ENCODE measurements around the gene CRISP2.
"Not testable (repeated sequence)": the region's sequence is repeated elsewhere in the genome, so short reads cannot be mapped to it uniquely, and the experiment has no call there.

Gene CRISP2

DNA sequence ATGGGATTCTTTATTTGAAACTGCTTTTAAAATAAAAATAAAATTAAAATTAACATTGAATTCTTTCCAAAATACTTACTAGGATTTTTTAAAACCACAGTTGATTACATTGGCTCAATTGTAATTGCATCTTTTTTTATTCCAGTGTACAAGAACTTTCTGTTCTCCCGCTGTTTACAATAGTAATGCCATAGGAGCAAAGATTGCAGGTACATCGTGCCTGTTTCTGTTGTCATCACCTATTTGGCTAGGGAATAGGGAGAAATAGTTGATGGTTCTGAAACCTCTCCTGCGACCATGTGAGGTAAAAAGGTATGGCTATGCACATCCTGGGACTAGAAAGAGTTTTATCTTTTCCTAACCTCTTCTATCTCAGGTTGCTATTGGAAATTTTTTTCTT, 48.5 kb downstream of the CRISP2 start:
- no peak overlapping the region for H3K27ac ChIP-seq

DNA sequence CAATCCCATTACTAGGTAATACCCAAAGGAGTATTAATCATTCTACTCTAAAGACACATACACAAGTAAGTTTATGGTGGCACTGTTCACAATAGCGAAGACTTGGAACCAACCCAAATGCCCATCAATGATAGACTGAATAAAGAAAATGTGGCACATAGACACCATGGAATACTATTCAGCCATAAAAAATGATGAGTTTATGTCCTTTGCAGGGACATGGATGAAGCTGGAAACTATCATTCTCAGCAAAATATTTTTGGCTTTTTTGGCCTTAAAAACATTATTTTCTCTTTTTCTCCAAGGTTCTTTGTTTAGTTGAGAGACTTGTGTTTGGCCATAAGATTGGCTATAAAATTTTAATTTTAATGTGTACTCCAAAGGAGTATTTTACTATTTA, 49.3 kb downstream of the CRISP2 start:
- peaks cover 0 to 11% (median 2%) of the 10 kb centered on the region in 10 experiments; a peak in 9 of 20 replicates for H3K4me1 ChIP-seq
- H4K20me1 ChIP-seq; H3K27me3 ChIP-seq; H3K4me2 ChIP-seq; H3K9ac ChIP-seq; H3K9me3 ChIP-seq (replicated peaks in 1 of 11); H3K27ac ChIP-seq; H3K36me3 ChIP-seq; H3K4me3 ChIP-seq: not testable (repeated sequence)

More for the DNA sequence above, 48.5 kb downstream of the CRISP2 start:
- Histone ChIP-seq H4K20me1 (no peaks in the 10 kb centered on the region), H3K4me3 (no peak overlapping the region), H3K9ac (no peak overlapping the region), H3K27me3 (no peaks in the 10 kb centered on the region), H3K36me3 (no peaks in the 10 kb centered on the region), H3K4me1 (peaks cover 0 to 11% (median 2%) of the 10 kb centered on the region in 10 experiments; a peak in 9 of 20 replicates), H3K9me3 (replicated peaks in 1 of 11) (no peaks in the 10 kb centered on the region; a peak in 1 of 22 replicates), H3K4me2 (no peak overlapping the region)
- no peak for TF ChIP-seq Cebpa-rat (IDR thresholded peaks at IDR 0.05)

DNA sequence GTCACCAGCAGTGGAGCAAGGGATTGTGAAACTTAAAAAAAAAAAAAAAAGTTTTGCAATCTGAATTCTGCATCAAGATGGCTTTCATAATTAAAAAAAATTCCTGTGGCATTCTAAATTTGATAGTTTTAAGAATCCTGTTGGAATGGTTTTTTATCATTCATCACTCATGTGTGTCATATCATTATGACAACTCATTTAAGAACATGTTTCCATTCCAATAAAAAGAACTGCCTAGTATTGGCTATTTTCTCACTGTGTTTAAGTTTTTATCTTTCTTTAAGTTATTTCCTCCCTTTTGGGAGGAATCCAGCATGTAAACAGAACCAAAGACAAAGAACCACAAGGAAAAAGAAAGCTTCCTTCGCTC, 50.5 kb downstream of the CRISP2 start:
- no peak for TF ChIP-seq Cebpa-rat (IDR thresholded peaks at IDR 0.05)
- Histone ChIP-seq H3K4me2 (no peak overlapping the region), H3K36me3 (no peaks in the 10 kb centered on the region), H3K9ac (no peak overlapping the region), H3K4me3 (no peak overlapping the region), H3K27me3 (no peaks in the 10 kb centered on the region), H4K20me1 (no peaks in the 10 kb centered on the region), H3K4me1 (peaks cover 0 to 11% (median 2%) of the 10 kb centered on the region in 10 experiments; a peak in 9 of 20 replicates), H3K9me3 (replicated peaks in 1 of 11) (no peaks in the 10 kb centered on the region), H3K27ac (no peak overlapping the region)

DNA sequence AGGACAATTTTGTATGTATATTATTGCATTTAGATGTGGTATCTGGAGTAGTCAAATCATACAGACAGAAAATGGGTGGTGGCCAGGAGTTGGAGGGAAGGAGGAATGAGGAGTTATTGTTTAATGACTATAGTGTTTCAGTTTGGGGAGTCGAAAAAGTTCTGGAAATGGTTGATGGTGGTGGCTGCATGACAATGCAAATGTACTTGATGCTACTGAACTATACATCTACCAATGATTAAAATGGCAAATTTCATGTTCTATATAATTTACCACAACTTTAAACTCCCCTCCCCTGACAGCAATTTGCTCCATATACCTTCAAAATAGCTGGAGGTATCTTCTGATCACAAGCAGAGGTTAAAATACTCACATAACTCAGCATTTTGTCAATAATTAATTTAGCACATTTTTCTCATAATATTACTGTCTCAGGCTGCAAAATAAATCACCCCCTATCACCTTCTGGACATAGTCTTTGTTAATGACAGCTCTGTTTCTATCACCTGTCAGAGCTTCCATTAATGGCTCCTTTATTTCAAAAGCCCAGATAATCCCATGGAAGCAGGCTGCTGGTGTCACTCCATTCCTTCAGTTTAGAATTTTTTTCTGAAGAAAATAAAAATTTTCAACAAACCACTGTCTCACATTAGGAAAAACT, 51.0 kb downstream of the CRISP2 start:
- no peaks in the 10 kb centered on the region for H3K36me3 ChIP-seq
- no peak overlapping the region for H3K4me3 ChIP-seq
- H3K9me3 ChIP-seq (replicated peaks in 1 of 11) = no peaks in the 10 kb centered on the region
- no peak overlapping the region for H3K4me2 ChIP-seq
- peaks cover 0 to 9% (median 2%) of the 10 kb centered on the region in 10 experiments; a peak in 9 of 20 replicates for H3K4me1 ChIP-seq
- no peak overlapping the region for H3K9ac ChIP-seq
- H3K27me3 ChIP-seq = no peaks in the 10 kb centered on the region
- no peaks in the 10 kb centered on the region for H4K20me1 ChIP-seq
- no peak overlapping the region for H3K27ac ChIP-seq
- no peak for TF ChIP-seq Cebpa-rat (IDR thresholded peaks at IDR 0.05)

DNA sequence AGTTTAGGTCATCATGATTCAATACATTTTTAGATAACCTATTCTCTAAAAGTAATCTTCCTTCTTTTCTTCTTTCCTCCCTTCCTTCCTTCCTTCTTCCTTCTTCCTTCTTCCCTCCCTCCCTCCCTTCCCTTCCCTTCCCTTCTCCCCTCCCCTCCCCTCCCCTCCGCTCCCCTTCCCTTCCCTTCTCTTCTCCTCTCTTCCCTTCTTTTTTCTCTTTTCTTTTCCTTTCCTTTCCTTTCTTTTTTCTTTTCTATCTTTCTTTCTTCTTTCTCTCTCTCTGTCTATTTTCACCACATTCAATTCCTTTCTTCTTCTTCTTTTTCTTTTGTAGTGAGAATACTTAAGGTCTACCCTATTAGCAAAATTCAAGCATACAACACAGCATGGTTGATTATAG, 59.4 kb downstream of the CRISP2 start:
- no peak overlapping the region for H3K9ac ChIP-seq
- H3K9me3 ChIP-seq (replicated peaks in 1 of 11) = no peaks in the 10 kb centered on the region
- 0 out of 20 replicates have a peak, but pooled peaks cover 0 to 4% (median 0%) of the 10 kb centered on the region in 10 experiments for H3K4me1 ChIP-seq
- H3K36me3 ChIP-seq = no peaks in the 10 kb centered on the region
- H3K27ac ChIP-seq = no peak overlapping the region
- H3K4me2 ChIP-seq = no peak overlapping the region
- H3K4me3 ChIP-seq = no peak overlapping the region
- no peaks in the 10 kb centered on the region for H3K27me3 ChIP-seq
- H4K20me1 ChIP-seq = no peaks in the 10 kb centered on the region
- TF ChIP-seq Cebpa-rat (IDR thresholded peaks at IDR 0.05) = no peak

DNA sequence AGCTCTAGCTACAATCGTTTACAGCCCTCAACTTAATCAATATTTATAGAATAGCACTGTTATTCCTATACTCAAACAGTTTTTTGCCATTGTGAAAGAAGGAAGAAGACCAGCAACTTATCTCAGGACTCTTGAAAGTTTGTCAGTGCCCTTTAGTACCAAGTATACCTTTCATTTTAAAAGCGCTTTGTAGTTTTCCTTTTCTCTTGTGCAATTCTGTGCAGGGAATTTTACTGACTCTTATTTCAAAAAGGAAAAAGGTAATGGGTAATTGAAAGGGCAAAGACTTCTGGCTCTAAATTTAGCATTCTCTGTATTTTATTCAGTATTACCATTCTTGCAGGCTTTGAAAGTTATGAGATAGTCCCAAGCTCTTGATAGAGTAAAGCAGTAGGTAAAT, 59.9 kb downstream of the CRISP2 start:
- no peak overlapping the region for H3K27ac ChIP-seq
- no peaks in the 10 kb centered on the region for H4K20me1 ChIP-seq
- H3K9me3 ChIP-seq (replicated peaks in 1 of 11) = no peaks in the 10 kb centered on the region
- no peaks in the 10 kb centered on the region for H3K36me3 ChIP-seq
- H3K27me3 ChIP-seq = no peaks in the 10 kb centered on the region
- no peak overlapping the region for H3K9ac ChIP-seq
- H3K4me1 ChIP-seq = 0 out of 20 replicates have a peak, but pooled peaks cover 0 to 4% (median 0%) of the 10 kb centered on the region in 10 experiments
- no peak overlapping the region for H3K4me3 ChIP-seq
- H3K4me2 ChIP-seq = no peak overlapping the region
- no peak for TF ChIP-seq Cebpa-rat (IDR thresholded peaks at IDR 0.05)

DNA sequence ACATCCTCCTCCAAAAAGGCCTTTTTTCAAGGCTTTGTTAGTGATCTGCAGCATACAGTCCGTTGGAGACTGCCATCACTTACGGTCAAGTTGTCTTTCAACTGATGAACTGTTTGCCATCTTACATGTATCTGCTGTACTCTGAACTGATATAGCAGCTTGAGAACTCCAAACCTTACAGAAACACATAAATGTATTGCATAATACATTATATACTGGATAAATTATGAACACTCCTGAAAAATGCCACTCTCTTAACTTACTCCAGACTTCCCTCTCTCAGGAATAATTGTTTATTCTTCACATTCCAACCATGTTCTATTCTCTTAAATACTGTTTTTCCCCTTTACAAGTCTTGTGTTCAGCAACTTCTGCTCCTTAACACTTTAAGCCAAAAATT, 62.1 kb downstream of the CRISP2 start:
- no peaks in the 10 kb centered on the region for H3K27me3 ChIP-seq
- TF ChIP-seq Cebpa-rat (IDR thresholded peaks at IDR 0.05) = no peak

DNA sequence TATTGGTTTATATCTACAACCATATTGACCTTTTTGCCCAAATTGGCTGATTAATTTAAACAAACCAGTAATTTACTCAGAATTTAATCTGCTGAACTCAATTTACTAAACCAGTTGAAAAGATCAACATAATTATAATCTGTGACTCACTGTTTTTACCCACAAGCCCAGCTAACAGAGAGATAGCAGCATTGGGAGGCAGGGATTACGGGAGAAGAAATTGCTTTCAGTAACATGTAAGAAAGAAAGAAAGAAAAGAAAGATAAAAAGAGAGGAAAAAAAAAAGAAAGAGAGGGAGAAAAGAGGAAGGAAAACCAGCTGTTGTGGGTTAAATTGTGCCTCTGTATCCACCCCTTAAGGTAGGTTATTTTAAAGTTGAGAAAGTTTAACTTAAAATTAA, 63.4 kb downstream of the CRISP2 start:
- Histone ChIP-seq H3K9me3 (replicated peaks in 1 of 11) (no peaks in the 10 kb centered on the region), H3K9ac (no peak overlapping the region), H3K4me3 (no peak overlapping the region), H3K27me3 (no peaks in the 10 kb centered on the region), H3K4me2 (no peak overlapping the region), H3K27ac (no peak overlapping the region), H4K20me1 (no peaks in the 10 kb centered on the region), H3K4me1 (0 out of 20 replicates have a peak, but pooled peaks cover 0 to 4% (median 0%) of the 10 kb centered on the region in 10 experiments), H3K36me3 (no peaks in the 10 kb centered on the region)
- no peak for TF ChIP-seq Cebpa-rat (IDR thresholded peaks at IDR 0.05)

More for the DNA sequence above, 62.1 kb downstream of the CRISP2 start:
- Histone ChIP-seq H3K9ac (no peak overlapping the region), H3K4me1 (0 out of 20 replicates have a peak, but pooled peaks cover 0 to 4% (median 0%) of the 10 kb centered on the region in 10 experiments), H4K20me1 (no peaks in the 10 kb centered on the region), H3K36me3 (no peaks in the 10 kb centered on the region), H3K4me3 (no peak overlapping the region), H3K27ac (no peak overlapping the region), H3K4me2 (no peak overlapping the region), H3K9me3 (replicated peaks in 1 of 11) (no peaks in the 10 kb centered on the region)

DNA sequence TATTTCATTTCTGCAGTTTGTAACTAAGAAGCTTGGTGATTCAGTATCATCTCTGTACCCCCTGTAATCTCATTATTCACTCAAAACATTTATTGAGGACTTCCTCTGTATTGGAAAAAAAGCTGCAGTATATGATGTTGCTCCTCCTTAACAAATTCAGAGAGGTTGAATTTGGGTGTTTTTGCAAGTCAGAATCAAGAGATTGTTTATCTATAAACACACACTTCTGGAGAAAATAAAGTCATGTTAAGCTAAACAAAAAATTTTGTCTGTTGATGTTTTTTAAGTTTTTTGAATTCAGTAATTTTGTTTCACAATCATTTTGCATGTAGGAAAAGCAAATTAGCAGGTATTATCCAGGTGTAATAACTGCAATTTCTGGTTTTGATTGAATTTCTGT, 65.3 kb downstream of the CRISP2 start:
- Histone ChIP-seq H3K4me3 (no peak overlapping the region), H3K27ac (no peak overlapping the region), H3K4me1 (0 out of 20 replicates have a peak, but pooled peaks cover 0 to 4% (median 0%) of the 10 kb centered on the region in 10 experiments), H3K36me3 (no peaks in the 10 kb centered on the region), H3K4me2 (no peak overlapping the region), H3K9ac (no peak overlapping the region), H4K20me1 (no peaks in the 10 kb centered on the region), H3K27me3 (no peaks in the 10 kb centered on the region), H3K9me3 (replicated peaks in 1 of 11) (no peaks in the 10 kb centered on the region)
- no peak for TF ChIP-seq Cebpa-rat (IDR thresholded peaks at IDR 0.05)

DNA sequence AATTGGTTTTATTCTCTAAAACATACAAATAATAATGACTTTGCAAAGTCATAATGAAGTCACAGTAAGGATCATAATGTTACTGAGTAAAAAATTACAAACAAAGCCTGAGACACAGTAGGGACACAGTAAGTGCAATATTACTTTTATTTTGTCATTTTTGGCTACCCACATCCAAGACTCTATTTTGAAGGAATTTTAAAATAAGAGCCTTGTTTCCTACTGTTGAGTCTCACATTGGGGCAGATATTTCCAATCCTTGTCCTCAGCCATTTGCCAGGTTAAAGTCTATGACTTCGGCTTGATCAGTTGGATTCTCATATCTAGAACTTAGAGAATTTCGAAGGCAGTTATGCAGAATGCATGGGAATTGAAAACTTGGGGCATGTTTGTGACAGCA, 65.9 kb downstream of the CRISP2 start:
- Histone ChIP-seq H3K4me1 (0 out of 20 replicates have a peak, but pooled peaks cover 0 to 4% (median 0%) of the 10 kb centered on the region in 10 experiments), H3K27ac (no peak overlapping the region), H3K4me3 (no peak overlapping the region), H3K9ac (no peak overlapping the region), H3K27me3 (no peaks in the 10 kb centered on the region), H3K36me3 (no peaks in the 10 kb centered on the region), H3K9me3 (replicated peaks in 1 of 11) (no peaks in the 10 kb centered on the region), H3K4me2 (no peak overlapping the region), H4K20me1 (no peaks in the 10 kb centered on the region)
- TF ChIP-seq Cebpa-rat (IDR thresholded peaks at IDR 0.05) = no peak
